ENCODE measurements around the gene PCNX4. TPM values are rescaled to one million over a fixed set of nuclear protein-coding genes. Genes with fewer than 3 reads are reported as not detected.
"Not testable (repeated sequence)": the region's sequence is repeated elsewhere in the genome, so short reads cannot be mapped to it uniquely, and the experiment has no call there.

The PCNX4 gene
- total RNA-seq: 10 to 100 TPM; 29.7 to 29.9 TPM

DNA sequence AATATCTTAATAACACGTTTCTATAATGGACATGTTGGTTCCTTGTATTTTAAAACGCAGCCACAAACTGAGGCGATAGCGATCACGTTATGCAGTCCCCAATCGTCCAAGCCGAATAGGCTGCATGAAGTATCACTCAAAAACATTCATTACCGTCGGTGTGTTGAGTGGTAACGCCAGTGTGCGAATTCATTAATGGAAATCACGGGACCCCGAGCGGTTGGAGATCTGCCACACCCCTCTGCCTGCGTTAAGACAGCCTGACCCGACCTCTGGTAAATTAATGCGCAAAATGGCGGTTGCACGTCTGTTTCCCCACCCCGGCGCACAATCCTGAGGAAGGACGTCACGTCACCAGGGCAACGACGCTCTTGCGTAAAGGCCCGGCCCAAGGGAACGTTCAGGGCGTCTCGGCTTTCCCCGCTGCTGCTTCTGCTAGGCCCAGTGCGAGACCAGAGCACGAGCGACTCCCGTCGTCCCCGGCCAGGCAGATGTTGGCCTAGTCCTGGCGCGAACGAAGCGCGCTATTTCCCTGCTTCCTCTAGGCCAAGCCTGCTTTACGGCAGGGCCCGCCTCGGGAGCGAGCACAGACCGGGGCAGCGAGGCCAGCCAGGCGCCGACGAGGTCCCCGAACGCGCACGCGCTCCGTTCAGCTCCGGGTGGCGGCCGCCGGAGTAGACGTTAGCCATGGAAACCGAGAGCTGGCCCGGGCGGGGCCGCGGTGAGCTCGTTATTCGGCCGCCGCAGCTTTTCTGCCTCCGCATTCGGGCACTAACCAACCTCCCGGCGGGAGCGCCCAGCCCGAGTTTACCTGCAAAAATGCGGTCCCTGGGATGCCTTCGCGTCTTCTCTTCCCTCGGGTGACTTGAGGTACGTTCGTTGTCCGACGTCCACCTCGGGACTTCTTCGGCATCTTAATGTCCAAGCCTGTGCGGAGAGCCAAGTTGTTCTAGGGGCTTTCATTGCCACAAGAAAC lies at the start of gene PCNX4:
Gene PCNX4, plus strand, starts transcription at position 374 of the 976 bp plus-strand sequence. CDS start 15,716 bp downstream, outside the sequence.
- Mint-ChIP-seq H3K36me3 (ENCODE audit: low read depth) (peaks cover 17% of the 10 kb centered on the region), H3K27me3 (no peaks in the 10 kb centered on the region), H3K27ac (peak within 1 kb of the TSS; percentile 98), H3K4me3 (peak within 1 kb of the TSS; percentile 100), H3K9me3 (no peaks in the 10 kb centered on the region), H3K4me1 (peaks cover 17% of the 10 kb centered on the region)
- peak; percentile 96 for ATAC-seq (replicated peaks)

DNA sequence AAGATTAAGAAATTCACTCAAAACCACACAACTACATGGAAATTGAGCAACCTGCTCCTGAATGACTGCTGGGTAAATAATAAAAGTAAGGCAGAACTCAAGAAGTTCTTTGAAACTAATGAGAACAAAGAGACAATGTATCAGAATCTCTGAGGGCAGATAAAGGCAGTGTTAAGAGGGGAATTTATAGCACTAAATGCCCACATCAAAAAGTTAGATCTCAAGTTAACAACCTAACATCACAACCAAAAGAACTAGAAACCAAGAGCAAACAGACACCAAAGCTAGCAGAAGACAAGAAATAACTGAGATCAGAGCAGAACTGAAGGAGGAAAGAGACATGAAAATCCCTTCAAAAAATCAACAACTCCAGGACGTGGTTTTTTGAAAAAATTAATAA lies 43.7 kb upstream of the PCNX4 start:
- not testable (repeated sequence) for H3K27ac Mint-ChIP-seq; ATAC-seq (replicated peaks); H3K36me3 Mint-ChIP-seq (ENCODE audit: low read depth)

DNA sequence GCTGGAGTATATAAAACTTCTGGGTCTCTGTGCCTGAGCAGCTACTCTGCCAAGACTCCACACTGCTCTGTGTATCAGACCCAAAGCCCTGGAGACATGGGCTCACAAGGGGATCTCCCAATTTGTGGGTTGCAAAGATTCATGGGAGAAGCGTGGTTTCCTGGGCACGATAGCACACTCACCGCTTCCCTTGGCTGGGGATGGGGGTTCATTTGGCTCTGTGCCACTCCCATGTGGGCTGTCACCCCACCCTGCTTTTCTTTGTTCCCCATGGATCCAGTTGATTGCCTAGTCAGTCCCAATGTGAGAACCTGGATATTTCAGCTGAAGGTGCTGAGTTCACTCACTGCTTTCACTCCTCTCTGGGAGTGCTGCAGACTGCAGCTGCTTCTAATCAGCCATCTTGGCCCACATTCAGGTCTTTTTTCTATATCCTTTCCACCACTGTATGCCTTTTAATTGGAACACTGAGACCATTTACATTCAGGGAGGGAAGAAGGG lies 40.0 kb upstream of the PCNX4 start:
- no peak overlapping the region for H3K27ac Mint-ChIP-seq
- ATAC-seq (replicated peaks): peak; percentile 52
- peak overlapping the region; percentile 32 for H3K4me3 Mint-ChIP-seq
- H3K36me3 Mint-ChIP-seq (ENCODE audit: low read depth): no peaks in the 10 kb centered on the region
- H3K4me1 Mint-ChIP-seq: peaks cover 9% of the 10 kb centered on the region
- H3K27me3 Mint-ChIP-seq: peaks cover 16% of the 10 kb centered on the region
- H3K9me3 Mint-ChIP-seq: no peaks in the 10 kb centered on the region

More for the DNA sequence above, 43.7 kb upstream of the PCNX4 start:
- peaks cover 28% of the 10 kb centered on the region for H3K27me3 Mint-ChIP-seq
- H3K4me1 Mint-ChIP-seq, H3K4me3 Mint-ChIP-seq, H3K9me3 Mint-ChIP-seq: not testable (repeated sequence)

DNA sequence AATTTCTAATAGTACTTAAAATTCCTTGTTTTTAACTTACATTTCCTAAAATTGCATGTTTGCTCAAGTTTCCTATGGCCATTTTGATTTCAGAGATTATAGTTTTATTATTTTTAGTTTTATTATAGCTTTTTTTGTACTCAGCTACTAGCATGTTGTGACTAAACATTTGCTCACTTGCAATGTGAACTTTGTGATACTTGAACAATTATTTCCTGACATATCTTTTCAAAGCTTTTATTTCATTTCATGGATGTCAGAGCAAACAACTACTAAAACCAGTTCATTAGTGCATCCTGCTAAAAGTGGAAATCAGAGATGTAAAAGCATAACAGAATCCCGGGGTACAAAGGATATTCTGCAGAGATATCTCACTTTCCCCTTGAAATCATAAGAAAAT lies 33.6 kb upstream of the PCNX4 start:
- Mint-ChIP-seq H3K4me1 (no peaks in the 10 kb centered on the region), H3K27ac (no peak overlapping the region), H3K4me3 (no peak overlapping the region), H3K9me3 (no peaks in the 10 kb centered on the region), H3K36me3 (ENCODE audit: low read depth) (no peaks in the 10 kb centered on the region), H3K27me3 (peaks cover 11% of the 10 kb centered on the region)
- no peak for ATAC-seq (replicated peaks)

DNA sequence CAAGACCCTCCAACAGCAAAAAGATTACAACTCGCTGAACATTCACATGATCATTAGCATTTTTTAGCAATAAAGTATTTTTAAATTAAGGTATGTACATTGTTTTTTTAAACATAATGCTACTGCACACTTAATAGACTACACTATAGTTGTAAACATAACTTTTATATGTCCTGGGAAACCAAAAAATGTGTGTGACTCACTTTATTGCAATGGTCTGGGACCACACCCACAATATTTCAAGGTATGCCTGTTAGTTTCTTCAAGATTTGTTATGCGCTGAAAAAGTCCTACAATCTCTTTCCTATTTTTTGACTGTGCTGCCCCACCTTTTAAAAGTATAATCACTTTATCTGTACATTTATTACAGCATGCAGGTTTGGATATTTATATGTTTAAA lies 30.4 kb upstream of the PCNX4 start:
- Mint-ChIP-seq H3K9me3 (no peaks in the 10 kb centered on the region), H3K27ac (no peak overlapping the region), H3K4me3 (no peak overlapping the region), H3K4me1 (no peaks in the 10 kb centered on the region), H3K27me3 (peaks cover 8% of the 10 kb centered on the region), H3K36me3 (ENCODE audit: low read depth) (no peaks in the 10 kb centered on the region)
- no peak for ATAC-seq (replicated peaks)

DNA sequence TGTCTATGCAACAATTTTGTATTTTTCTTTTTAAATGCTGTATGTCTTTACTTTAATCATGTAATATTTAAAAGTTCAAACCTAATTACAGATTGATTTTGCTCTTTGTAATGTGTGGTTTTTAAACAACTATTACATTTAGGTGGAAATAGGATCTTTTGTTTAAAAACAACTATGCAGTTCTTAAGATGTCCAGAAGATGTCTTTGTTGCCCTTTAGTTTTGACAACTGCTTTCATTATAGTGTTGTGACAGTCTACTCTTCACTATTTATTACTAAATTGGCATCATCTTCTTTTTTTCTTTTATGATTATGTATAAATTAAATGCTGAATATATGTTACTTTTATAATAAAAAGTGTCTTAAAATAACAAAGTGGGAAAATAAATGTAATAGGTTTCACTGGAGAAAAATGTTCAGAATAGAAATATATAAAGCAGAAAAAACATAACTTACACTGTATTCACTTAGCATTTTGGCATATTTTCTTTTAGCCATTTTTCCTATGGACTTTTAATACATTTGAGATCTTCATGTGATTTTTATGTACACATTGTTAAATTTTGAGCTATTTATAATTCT lies 27.1 kb upstream of the PCNX4 start:
- ATAC-seq (replicated peaks): no peak
- H3K4me3 Mint-ChIP-seq: no peak overlapping the region
- no peaks in the 10 kb centered on the region for H3K9me3 Mint-ChIP-seq
- H3K27ac Mint-ChIP-seq: no peak overlapping the region
- no peaks in the 10 kb centered on the region for H3K4me1 Mint-ChIP-seq
- peaks cover 8% of the 10 kb centered on the region for H3K27me3 Mint-ChIP-seq
- H3K36me3 Mint-ChIP-seq (ENCODE audit: low read depth): no peaks in the 10 kb centered on the region

DNA sequence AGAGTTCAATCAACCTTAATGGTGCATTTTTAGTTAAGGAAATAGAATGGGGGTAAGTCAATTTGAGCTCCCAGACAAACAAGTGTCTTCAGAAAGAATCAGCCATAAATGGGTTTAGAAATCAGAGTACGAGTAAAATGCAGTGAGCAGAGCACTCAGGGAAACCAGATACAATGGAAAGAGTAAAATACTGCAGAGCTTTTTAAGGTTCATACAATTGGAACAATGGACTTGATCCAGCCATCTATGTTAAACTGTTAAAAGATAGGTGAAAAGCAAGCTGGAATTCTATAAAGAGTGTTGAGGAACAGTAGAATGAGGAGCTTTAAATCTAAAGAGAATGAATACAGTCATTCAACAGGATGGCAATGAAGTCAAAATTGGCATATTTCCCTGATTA lies 23.8 kb upstream of the PCNX4 start:
- Mint-ChIP-seq H3K36me3 (ENCODE audit: low read depth) (no peaks in the 10 kb centered on the region), H3K9me3 (no peaks in the 10 kb centered on the region), H3K4me3 (no peak overlapping the region)

DNA sequence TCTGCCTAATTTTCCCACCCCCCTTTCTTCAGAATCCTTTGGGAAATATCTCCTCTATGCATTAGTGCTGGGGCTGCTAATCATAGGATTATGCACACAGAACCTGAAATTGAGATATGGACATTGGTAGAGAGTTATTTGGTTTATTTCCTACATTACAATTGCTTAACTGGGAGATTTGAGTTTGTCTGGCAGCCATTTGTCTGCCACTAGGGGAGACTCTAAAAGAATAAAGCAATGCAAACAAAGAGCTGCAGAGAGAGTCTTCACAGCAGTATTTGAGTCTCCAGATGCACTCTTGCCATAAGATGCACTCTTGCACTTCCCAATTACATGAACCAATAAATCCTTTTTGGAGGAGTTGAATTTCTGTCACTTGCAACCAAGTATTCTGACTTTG lies 12.0 kb upstream of the PCNX4 start:
- H3K9me3 Mint-ChIP-seq: peaks cover 4% of the 10 kb centered on the region
- ATAC-seq (replicated peaks): no peak
- no peaks in the 10 kb centered on the region for H3K36me3 Mint-ChIP-seq (ENCODE audit: low read depth)
- peaks cover 10% of the 10 kb centered on the region for H3K27me3 Mint-ChIP-seq
- no peak overlapping the region for H3K27ac Mint-ChIP-seq
- no peak overlapping the region for H3K4me3 Mint-ChIP-seq
- H3K4me1 Mint-ChIP-seq: no peaks in the 10 kb centered on the region

More for the DNA sequence above, 23.8 kb upstream of the PCNX4 start:
- no peaks in the 10 kb centered on the region for H3K4me1 Mint-ChIP-seq
- ATAC-seq (replicated peaks): no peak
- no peaks in the 10 kb centered on the region for H3K27me3 Mint-ChIP-seq
- no peak overlapping the region for H3K27ac Mint-ChIP-seq

DNA sequence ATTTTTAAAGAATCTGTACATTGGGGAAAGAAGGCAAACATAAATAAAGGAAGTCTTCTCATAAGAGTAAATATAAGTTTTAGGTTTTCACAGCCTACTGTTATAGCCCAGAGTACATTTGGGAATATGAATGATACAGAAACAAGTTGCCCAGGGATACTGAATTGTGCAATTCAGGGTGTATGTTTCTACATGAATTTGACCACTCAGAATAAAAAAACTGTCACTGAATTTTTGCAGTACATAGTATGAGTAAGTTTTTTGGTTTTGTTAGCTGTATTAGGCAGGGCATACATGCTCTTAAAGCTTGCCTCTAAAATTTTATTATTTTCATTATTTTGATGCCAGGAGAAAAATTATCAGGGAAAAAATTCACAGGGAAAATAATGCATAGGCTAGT lies 6.6 kb upstream of the PCNX4 start:
- H3K9me3 Mint-ChIP-seq: no peaks in the 10 kb centered on the region
- no peaks in the 10 kb centered on the region for H3K36me3 Mint-ChIP-seq (ENCODE audit: low read depth)
- no peak overlapping the region for H3K27ac Mint-ChIP-seq
- ATAC-seq (replicated peaks): no peak
- no peaks in the 10 kb centered on the region for H3K4me1 Mint-ChIP-seq
- no peak overlapping the region for H3K4me3 Mint-ChIP-seq
- H3K27me3 Mint-ChIP-seq: peaks cover 3% of the 10 kb centered on the region

DNA sequence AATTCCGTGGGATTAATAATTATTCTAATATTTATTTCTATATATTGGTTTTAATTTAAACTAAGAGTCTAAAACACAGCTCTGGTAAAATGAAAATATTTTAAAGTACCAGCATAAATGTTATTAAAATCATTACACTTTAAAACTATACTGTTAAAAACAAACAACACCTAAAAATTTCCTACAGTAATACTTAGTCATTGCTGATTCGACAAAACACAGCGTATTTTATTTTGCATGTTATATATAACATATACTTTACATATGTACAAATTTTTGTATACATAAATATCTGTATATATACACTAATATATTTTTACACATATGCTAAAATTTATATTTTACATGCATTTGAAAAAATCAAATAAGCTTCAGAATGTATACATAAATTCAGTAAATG lies 6.0 kb upstream of the PCNX4 start:
- Mint-ChIP-seq H3K36me3 (ENCODE audit: low read depth) (no peaks in the 10 kb centered on the region), H3K27me3 (peaks cover 3% of the 10 kb centered on the region), H3K4me3 (no peak overlapping the region), H3K27ac (no peak overlapping the region), H3K4me1 (no peaks in the 10 kb centered on the region), H3K9me3 (no peaks in the 10 kb centered on the region)
- no peak for ATAC-seq (replicated peaks)

DNA sequence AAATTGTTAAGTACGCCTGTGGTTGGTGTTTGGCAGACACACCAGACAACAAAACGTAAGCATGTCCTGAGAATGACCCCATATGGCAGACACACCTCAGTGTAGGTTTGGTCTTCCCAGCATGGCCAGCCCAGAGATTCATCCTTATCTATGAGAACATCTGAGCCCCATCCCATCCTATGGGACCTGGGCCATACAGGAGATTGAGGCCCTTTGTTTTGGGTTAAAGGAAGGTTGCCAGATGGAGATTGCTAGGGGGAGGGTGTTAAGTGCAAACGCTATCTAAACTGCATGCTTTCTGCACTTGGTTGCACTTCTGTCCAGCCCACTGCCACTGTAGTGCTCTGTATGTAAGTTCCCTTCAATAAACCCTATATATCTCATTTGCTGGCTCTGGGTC lies 4.1 kb upstream of the PCNX4 start:
- Mint-ChIP-seq H3K4me1 (no peaks in the 10 kb centered on the region), H3K27me3 (peaks cover 3% of the 10 kb centered on the region), H3K27ac (no peak overlapping the region), H3K4me3 (no peak overlapping the region), H3K36me3 (ENCODE audit: low read depth) (peaks cover 4% of the 10 kb centered on the region), H3K9me3 (no peaks in the 10 kb centered on the region)
- no peak for ATAC-seq (replicated peaks)

DNA sequence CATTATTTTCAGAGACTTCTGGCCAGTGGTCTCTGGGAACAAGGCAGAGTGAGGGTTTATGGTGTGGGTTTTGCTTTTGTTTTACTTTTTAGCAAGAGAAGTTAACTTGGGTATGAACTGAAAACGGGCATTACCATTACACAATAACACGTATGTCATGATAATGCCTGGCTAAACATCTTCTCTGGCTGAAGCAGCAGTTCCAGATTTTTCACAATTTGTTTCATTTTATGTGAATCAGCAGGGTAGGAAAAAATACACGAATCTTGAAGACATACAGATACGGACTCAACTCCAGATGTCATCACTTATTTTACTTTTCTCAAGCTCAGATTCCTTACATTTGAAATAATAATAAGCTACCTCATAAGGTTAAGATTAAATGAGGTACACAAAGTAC lies 2.5 kb upstream of the PCNX4 start:
- Mint-ChIP-seq H3K27me3 (peaks cover 3% of the 10 kb centered on the region), H3K9me3 (no peaks in the 10 kb centered on the region), H3K27ac (no peak overlapping the region)

DNA sequence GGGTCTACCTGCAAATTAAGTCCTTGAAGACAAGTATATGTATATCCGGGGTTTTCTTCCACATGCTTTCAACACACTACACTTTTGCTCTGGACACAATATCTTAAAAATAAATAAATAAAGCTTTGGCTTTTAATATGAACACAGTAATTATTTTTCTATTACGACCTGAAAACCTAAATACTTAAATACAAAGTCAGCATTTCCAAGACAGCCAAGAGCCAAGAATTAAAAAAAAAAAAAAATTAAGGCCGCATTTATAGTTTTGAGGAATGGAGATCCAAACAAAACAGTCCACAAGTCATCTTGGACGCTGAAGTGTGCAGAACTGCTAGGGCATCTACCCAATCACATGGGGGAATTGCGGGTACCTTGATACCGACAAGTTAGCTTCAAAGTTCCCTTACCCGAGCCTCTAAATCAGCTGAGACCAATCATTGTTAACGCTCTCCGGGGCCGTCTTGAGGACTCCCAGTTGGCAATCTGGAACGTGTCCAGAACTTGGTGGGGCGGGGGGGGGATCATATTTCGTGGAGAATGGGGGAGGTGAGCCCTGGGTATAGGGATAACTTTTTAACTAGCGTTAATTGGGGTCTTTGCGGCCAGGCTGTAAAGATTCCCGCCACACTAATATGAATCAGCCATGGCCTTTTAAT lies 731 bp upstream of the PCNX4 start:
- no peak for ATAC-seq (replicated peaks)
- Mint-ChIP-seq H3K27me3 (no peaks in the 10 kb centered on the region), H3K4me3 (peak overlapping the region; percentile 100), H3K36me3 (ENCODE audit: low read depth) (peaks cover 15% of the 10 kb centered on the region), H3K27ac (peak overlapping the region; percentile 98), H3K4me1 (peaks cover 17% of the 10 kb centered on the region), H3K9me3 (no peaks in the 10 kb centered on the region)

More for the DNA sequence above, 2.5 kb upstream of the PCNX4 start:
- H3K4me1 Mint-ChIP-seq: peaks cover 9% of the 10 kb centered on the region
- no peak overlapping the region for H3K4me3 Mint-ChIP-seq
- no peak for ATAC-seq (replicated peaks)
- H3K36me3 Mint-ChIP-seq (ENCODE audit: low read depth): peaks cover 12% of the 10 kb centered on the region

DNA sequence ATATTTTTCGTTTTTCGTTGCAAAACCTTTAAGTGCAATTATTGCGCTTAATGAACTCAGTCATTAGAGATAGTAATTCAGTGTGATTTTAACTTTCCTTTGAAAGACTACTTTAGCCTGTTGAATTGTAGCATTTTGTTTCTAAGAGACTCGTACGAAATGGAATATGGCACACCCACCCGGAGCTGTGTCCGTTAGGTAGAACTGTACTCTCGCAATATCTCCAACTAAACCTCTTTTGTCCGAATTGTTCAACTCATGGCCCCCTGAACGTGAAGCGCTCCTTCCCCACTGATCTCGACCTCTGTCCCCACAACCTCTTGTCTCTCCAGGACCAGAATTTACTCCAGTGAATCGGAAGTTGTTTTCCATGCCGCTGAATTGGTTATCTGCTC lies 800 bp downstream of the PCNX4 start:
- Mint-ChIP-seq H3K9me3 (no peaks in the 10 kb centered on the region), H3K4me1 (peaks cover 17% of the 10 kb centered on the region), H3K4me3 (peak overlapping the region; percentile 100), H3K36me3 (ENCODE audit: low read depth) (peaks cover 24% of the 10 kb centered on the region), H3K27me3 (no peaks in the 10 kb centered on the region), H3K27ac (peak overlapping the region; percentile 98)
- no peak for ATAC-seq (replicated peaks)

All from activated T-helper 17 cell treated with anti-CD3 and anti-CD28 coated beads, Interleukin-2, amount 50 U/mL, for 72 hours (primary cell).